SU-DHL-6 (cell line): ENCODE data around the gene GPHN.

Experiments used
- EZH2phosphoT487 ChIP-seq: fragments of 200-600 bp; sonication (generic), shearing (Covaris generic); conservative IDR thresholded peaks from 2 replicates; pipeline ENCODE4 v1.6.1; 2018; ENCODE audit warnings: mild to moderate bottlenecking, antibody characterized with exemption, low read length, moderate library complexity, mixed read lengths
- TF ChIP-seq, protein P1 (sequence below): fragments of 200-600 bp; sonication (generic); IDR thresholded peaks from one replicate; pipeline ENCODE4 v1.5.1; 2017; ENCODE audit warnings: antibody characterized with exemption, mild to moderate bottlenecking, low read length, moderate library complexity; ENCODE audit not compliant: insufficient read depth, poor library complexity, severe bottlenecking

DNA sequence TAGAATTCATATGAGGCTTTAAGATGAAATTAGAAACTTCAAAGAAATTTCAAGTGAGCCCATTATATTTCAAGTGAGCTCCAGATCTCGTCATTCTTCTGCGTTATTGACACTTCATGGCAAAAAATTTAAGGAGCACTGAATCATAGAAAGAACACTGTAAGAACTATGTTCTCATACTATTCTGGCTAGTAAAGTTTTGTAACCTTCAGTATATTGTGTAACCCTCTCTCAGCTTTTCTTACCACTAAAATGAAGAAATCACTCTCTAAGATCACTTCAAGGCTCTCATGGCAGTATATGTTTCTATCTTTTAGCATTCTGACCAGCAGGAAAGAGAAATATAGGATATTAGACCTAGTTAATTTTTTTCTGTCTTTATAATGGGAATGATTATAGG is 6.3 kb downstream of the GPHN start:
- TF ChIP-seq, protein P1, sequence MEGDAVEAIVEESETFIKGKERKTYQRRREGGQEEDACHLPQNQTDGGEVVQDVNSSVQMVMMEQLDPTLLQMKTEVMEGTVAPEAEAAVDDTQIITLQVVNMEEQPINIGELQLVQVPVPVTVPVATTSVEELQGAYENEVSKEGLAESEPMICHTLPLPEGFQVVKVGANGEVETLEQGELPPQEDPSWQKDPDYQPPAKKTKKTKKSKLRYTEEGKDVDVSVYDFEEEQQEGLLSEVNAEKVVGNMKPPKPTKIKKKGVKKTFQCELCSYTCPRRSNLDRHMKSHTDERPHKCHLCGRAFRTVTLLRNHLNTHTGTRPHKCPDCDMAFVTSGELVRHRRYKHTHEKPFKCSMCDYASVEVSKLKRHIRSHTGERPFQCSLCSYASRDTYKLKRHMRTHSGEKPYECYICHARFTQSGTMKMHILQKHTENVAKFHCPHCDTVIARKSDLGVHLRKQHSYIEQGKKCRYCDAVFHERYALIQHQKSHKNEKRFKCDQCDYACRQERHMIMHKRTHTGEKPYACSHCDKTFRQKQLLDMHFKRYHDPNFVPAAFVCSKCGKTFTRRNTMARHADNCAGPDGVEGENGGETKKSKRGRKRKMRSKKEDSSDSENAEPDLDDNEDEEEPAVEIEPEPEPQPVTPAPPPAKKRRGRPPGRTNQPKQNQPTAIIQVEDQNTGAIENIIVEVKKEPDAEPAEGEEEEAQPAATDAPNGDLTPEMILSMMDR: no peak
- no peak for TF ChIP-seq EZH2phosphoT487
